ENCODE measurements around the gene RPL19.

RPL19 gene

GRCh38 chr17:39223907-39224777 lies 24.1 kb downstream of the RPL19 start:
- DNase-seq (ENCODE audit: low spot score): no peak

GRCh38 chr17:39224778-39225307 lies 24.8 kb downstream of the RPL19 start:
- no peak for DNase-seq (ENCODE audit: low spot score)

- no peak for DNase-seq (ENCODE audit: low spot score)
Observed at GRCh38 chr17:39225308-39225958, 25.4 kb downstream of the RPL19 start, which contains the start of gene STAC2. Gene STAC2 (minus strand): TSS chr17:39225945. CDS start chr17:39225502, 443 bp downstream.

GRCh38 chr17:39225959-39226683 lies 26.0 kb downstream of the RPL19 start:
- peak; percentile 76 for DNase-seq (ENCODE audit: low spot score)

GRCh38 chr17:39227364-39227919 lies 27.4 kb downstream of the RPL19 start:
- no peak for DNase-seq (ENCODE audit: low spot score)

- no peak for DNase-seq (ENCODE audit: low spot score)
Observed at GRCh38 chr17:39229274-39229913, 29.3 kb downstream of the RPL19 start.

GRCh38 chr17:39230361-39230760 lies 30.3 kb downstream of the RPL19 start:
- DNase-seq (ENCODE audit: low spot score): no peak

- no peak for DNase-seq (ENCODE audit: low spot score)
Observed at GRCh38 chr17:39231091-39231561, 31.0 kb downstream of the RPL19 start.

GRCh38 chr17:39231591-39232551 lies 31.8 kb downstream of the RPL19 start:
- no peak for DNase-seq (ENCODE audit: low spot score)

GRCh38 chr17:39235555-39236449 lies 35.7 kb downstream of the RPL19 start:
- no peak for DNase-seq (ENCODE audit: low spot score)

GRCh38 chr17:39236450-39236927 lies 36.4 kb downstream of the RPL19 start:
- no peak for DNase-seq (ENCODE audit: low spot score)

GRCh38 chr17:39236981-39237441 lies 36.9 kb downstream of the RPL19 start:
- no peak for DNase-seq (ENCODE audit: low spot score)

GRCh38 chr17:39237586-39237985 lies 37.5 kb downstream of the RPL19 start:
- DNase-seq (ENCODE audit: low spot score): no peak

- no peak for DNase-seq (ENCODE audit: low spot score)
Observed at GRCh38 chr17:39238311-39238972, 38.4 kb downstream of the RPL19 start.

- no peak for DNase-seq (ENCODE audit: low spot score)
Observed at GRCh38 chr17:39239640-39240314, 39.7 kb downstream of the RPL19 start.

- DNase-seq (ENCODE audit: low spot score): no peak
Observed at GRCh38 chr17:39240631-39241030, 40.5 kb downstream of the RPL19 start.

- no peak for DNase-seq (ENCODE audit: low spot score)
Observed at GRCh38 chr17:39243155-39243554, 43.1 kb downstream of the RPL19 start.

Measured in putamen (tissue), 1 donor.